Ovary (tissue), 9 donors: ENCODE results near the gene PTGR2. TPM values are rescaled to one million over a fixed set of nuclear protein-coding genes. Genes with fewer than 3 reads are reported as not detected.
"Not testable (repeated sequence)": the region's sequence is repeated elsewhere in the genome, so short reads cannot be mapped to it uniquely, and the experiment has no call there.

Experiments
- DNase-seq, 5 donors: peaks; one replicate each; pipeline ENCODE4 v3.0.0-alpha.2; 2019 to 2020
- H3K27ac ChIP-seq, 2 donors: fragments of 200-600 bp; one replicate each; pipeline versions ENCODE4 v1.5.1 to v1.8.0; 2019 to 2022
- H3K27me3 ChIP-seq: fragments of 200-600 bp; one replicate; pipeline ENCODE4 v1.8.0; 2022
- H3K36me3 ChIP-seq: fragments of 200-600 bp; sonication (generic); one replicate; pipeline ENCODE4 v1.5.1; 2019
- H3K4me1 ChIP-seq: one replicate; pipeline ENCODE4 v1.8.1; 2013; ENCODE audit warnings: mild to moderate bottlenecking, moderate library complexity; ENCODE audit not compliant: insufficient read depth
- H3K4me3 ChIP-seq: fragments of 200-600 bp; sonication (generic); one replicate; pipeline ENCODE4 v1.5.1; 2017
- H3K9me3 ChIP-seq, 2 donors: fragments of 200-600 bp in 1 of 2; sonication (generic) in 1 of 2; one replicate each; pipeline versions ENCODE4 v1.5.1 to v1.8.1; 2013 to 2019; ENCODE audit warnings: mild to moderate bottlenecking in 1 of 2, moderate library complexity in 1 of 2
- CTCF ChIP-seq, 3 donors: fragments of 450-650 bp in 2 of 3; fragments of 200-600 bp in 1 of 3; IDR thresholded peaks; one replicate each; pipeline versions ENCODE4 v1.5.1 to v1.8.0; 2016 to 2022; ENCODE audit warnings: antibody characterized with exemption in 3 of 3, mild to moderate bottlenecking in 1 of 3
- EP300 ChIP-seq: sonication (generic); formaldehyde crosslinking; IDR thresholded peaks from one replicate; pipeline ENCODE4 v1.6.1; 2017; ENCODE audit warnings: antibody characterized with exemption
- POLR2A ChIP-seq: fragments of 450-650 bp; IDR thresholded peaks from one replicate; pipeline ENCODE4 v1.6.1; 2017; ENCODE audit warnings: antibody characterized with exemption, mild to moderate bottlenecking, moderate library complexity
- WGBS, 3 donors: extraction: QIAGEN DNeasy Blood & Tissue Kit in 1 of 3; methylation state at CpG; one replicate each; pipeline versions ENCODE4 v1.1.5 to v1.1.7; 2013 to 2017; 5-methylcytosine and 5-hydroxymethylcytosine counted together
- intact Hi-C, 4 donors: fragments of 100-400 bp; cut with DNase I; formaldehyde crosslinking; loops; one replicate each; pipeline versions ENCODE4 v1.11.0 to v1.15.1; 2022 to 2023
- polyA plus RNA-seq, 2 donors: library from polyadenylated mRNA; stranded (reverse); fragments of 200-250 nt in 1 of 2; fragments of 350-450 nt in 1 of 2; fragmentation: Illumina TruSeq in 1 of 2; extraction: RNeasy Lipid Tissue Mini Kit (QIAGEN cat#74804) in 1 of 2; gene quantifications; one replicate each; pipeline ENCODE4 v1.2.3, GENCODE V29; 2013 to 2014
- total RNA-seq, 7 donors: library from RNA; depleted of rRNA in 2 of 7; stranded (reverse); fragments of >200 nt in 2 of 7; fragmentation: NEBNext Ultra II Directional in 3 of 7; extraction: Animal tissue kit (Norgen Biotek cat#: 25700) in 3 of 7; gene quantifications; one replicate each; pipeline versions ENCODE4 v1.1.0 to v1.2.4, GENCODE V29; 2016 to 2023
- donor health status: DM: no; HTN: no; CAD: no; lungs with moderate emphysema.
- donor health status: DM: no; HTN: no; CAD: no.
- donor health status: Bipolar disorder and iron deficiency.
- donor health status: DM: yes; HTN: yes; CAD: no.
- donor health status: DM: no; HTN: no; CAD: no.
- donor health status: DM: yes; HTN: yes; CAD: no.

Gene PTGR2
- total and polyA plus RNA-seq, 9 donors = 4.6 to 14.8 (median 10.5) TPM

GRCh38 chr14:73862480-73862879 lies 10.8 kb downstream of the PTGR2 start:
- TF ChIP-seq EP300 (no peak), CTCF (IDR thresholded peaks at IDR 0.05) (no peak), POLR2A (no peak)
- Histone ChIP-seq H3K36me3 (no peaks in the 10 kb centered on the region), H3K4me3 (no peak overlapping the region), H3K27ac (no peak overlapping the region), H3K27me3 (no peaks in the 10 kb centered on the region), H3K4me1 (no peaks in the 10 kb centered on the region), H3K9me3 (no peaks in the 10 kb centered on the region)
- intact Hi-C loops = no loop called here
- DNase-seq = no peak
- 94 to 97% (median 96%) methylated on average over 8 of the region's 8 CpGs for whole genome bisulfite sequencing, 3 donors

DNA sequence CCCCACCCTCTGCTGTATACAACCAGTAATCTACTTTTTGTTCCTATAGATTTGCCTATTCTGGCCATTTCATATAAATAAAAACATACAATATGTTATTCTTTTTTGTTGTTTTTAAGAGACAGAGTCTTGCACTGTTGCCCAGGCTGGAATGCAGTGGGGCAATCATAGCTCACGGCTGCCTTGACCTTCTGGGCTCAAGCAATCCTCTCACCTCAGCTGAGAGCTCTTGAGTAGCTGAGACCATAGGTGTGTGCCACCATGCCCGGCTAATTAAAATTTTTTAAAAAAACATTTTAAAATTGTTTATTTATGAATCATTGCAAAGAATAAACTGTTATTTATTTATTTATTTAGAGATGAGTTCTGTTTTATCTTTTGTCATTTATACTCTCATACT lies 11.6 kb downstream of the PTGR2 start:
- WGBS, 3 donors = 90 to 97% (median 92%) methylated on average over 2 of the region's 2 CpGs
- no peak overlapping the region for H3K4me3 ChIP-seq
- intact Hi-C loops = no loop called here
- H3K36me3 ChIP-seq = no peaks in the 10 kb centered on the region
- no peak for DNase-seq
- no peaks in the 10 kb centered on the region for H3K9me3 ChIP-seq
- TF ChIP-seq POLR2A = no peak
- TF ChIP-seq CTCF (IDR thresholded peaks at IDR 0.05) = no peak
- no peak for TF ChIP-seq EP300
- no peaks in the 10 kb centered on the region for H3K27me3 ChIP-seq
- H3K4me1 ChIP-seq = no peaks in the 10 kb centered on the region
- no peak overlapping the region for H3K27ac ChIP-seq

GRCh38 chr14:73865534-73866113 lies 14.0 kb downstream of the PTGR2 start:
- intact Hi-C loops = no loop called here
- TF ChIP-seq POLR2A (no peak), CTCF (IDR thresholded peaks at IDR 0.05) (no peak)
- Histone ChIP-seq H3K4me1 (no peaks in the 10 kb centered on the region), H3K9me3 (no peaks in the 10 kb centered on the region), H3K27me3 (no peaks in the 10 kb centered on the region), H3K4me3 (no peak overlapping the region), H3K27ac (no peak overlapping the region), H3K36me3 (no peaks in the 10 kb centered on the region)
- WGBS, 3 donors = 88 to 94% (median 89%) methylated on average over 8 of the region's 8 CpGs
- no peak for DNase-seq

DNA sequence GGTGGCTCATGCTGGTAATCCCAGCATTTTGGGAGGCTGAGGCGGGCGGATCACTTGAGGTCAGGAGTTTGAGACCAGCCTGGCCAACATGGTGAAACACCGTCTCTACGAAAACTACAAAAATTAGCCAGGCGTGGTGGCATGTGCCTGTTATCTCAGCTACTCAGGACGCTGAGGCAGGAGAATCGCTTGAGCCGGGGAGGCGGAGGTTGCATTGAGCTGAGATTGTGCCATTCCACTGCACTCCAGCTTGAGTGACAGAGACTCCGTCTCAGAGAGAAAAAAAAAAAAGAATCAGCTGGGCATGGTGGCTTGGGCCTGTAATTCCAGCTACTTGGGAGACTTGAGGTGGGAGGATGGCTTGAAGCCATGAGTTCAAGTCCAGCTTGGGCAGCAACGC lies 18.1 kb downstream of the PTGR2 start:
- intact Hi-C loops, H3K4me1 ChIP-seq, DNase-seq, H3K9me3 ChIP-seq, H3K36me3 ChIP-seq, H3K27ac ChIP-seq, H3K27me3 ChIP-seq, H3K4me3 ChIP-seq: not testable (repeated sequence)
- 94 to 97% (median 95%) methylated on average over 11 of the region's 11 CpGs for WGBS, 3 donors

- Histone ChIP-seq H3K9me3 (no peaks in the 10 kb centered on the region), H3K27me3 (no peaks in the 10 kb centered on the region), H3K4me1 (no peaks in the 10 kb centered on the region), H3K36me3 (no peaks in the 10 kb centered on the region), H3K27ac (no peak overlapping the region), H3K4me3 (no peak overlapping the region)
- DNase-seq = no peak
- intact Hi-C loops = no loop called here
- 97 to 99% (median 98%) methylated on average over 2 of the region's 2 CpGs for WGBS, 3 donors
- TF ChIP-seq EP300 (no peak), CTCF (IDR thresholded peaks at IDR 0.05) (no peak), POLR2A (no peak)
Measured at GRCh38 chr14:73870525-73871235, 19.0 kb downstream of the PTGR2 start.
